ENCODE data around the gene HDAC1. TPM values are rescaled to one million over a fixed set of nuclear protein-coding genes. Genes with fewer than 3 reads are reported as not detected.

The HDAC1 gene
- total and polyA plus RNA-seq, 2 of the 13 experiments (the other 11 are each of a cell fraction or from before 2014, with no cell fraction given) = 93.5 to 189 TPM

GRCh38 chr1:32342704-32343103 lies 50.8 kb downstream of the HDAC1 start:
- intact Hi-C loops (cut with micrococcal nuclease; ENCODE audit: unreplicated experiment) (no loop called here), in situ Hi-C loops (cut with HindIII; ENCODE audit: extremely low pct_ligation_motif_present, low pct_unique_long_range_greater_than_20kb) (no loop called here)
- H3K4me2 ChIP-seq (ENCODE audit: low read depth, low read length) = no peak overlapping the region
- WGBS (ENCODE audit: low lambda C conversion rate) = 80% methylated on average over 9 of the region's 10 CpGs
- FAIRE-seq (no peak), ATAC-seq (no peak), DNase-seq (ENCODE audit: low spot score) (no peak)
- no peak overlapping the region for H2AFZ ChIP-seq (ENCODE audit: low read length)
- H3K27ac ChIP-seq (ENCODE audit: extremely low read length, insufficient read depth, low read length) = no peak overlapping the region
- TF ChIP-seq ZNF878 (CRISPR knock-in tag; IDR thresholded peaks at IDR 0.05) = no peak
- TF ChIP-seq CEBPG (CRISPR knock-in tag; IDR thresholded peaks at IDR 0.05) = 0 out of 2 replicates have a peak, but pooled peaks have one; percentile 24
- no peak for TF ChIP-seq TBL1XR1 (IDR thresholded peaks at IDR 0.05; ENCODE audit: borderline replicate concordance, low read length, partially characterized antibody)
- TF ChIP-seq KDM1A (CRISPR knock-in tag; IDR thresholded peaks at IDR 0.05) = no peak
- peak; percentile 76 for TF ChIP-seq CEBPB (IDR thresholded peaks at IDR 0.05; ENCODE audit: borderline replicate concordance, low read depth, low read length)
- peak; percentile 65 for TF ChIP-seq ZNF629 (CRISPR knock-in tag; conservative IDR thresholded peaks at IDR 0.05)
- no peak for TF ChIP-seq ZBTB21 (CRISPR knock-in tag; IDR thresholded peaks at IDR 0.05)
- no peak overlapping the region for H3K9ac ChIP-seq (ENCODE audit: insufficient read depth, low read depth, low read length)
- no peaks in the 10 kb centered on the region for H3K9me3 ChIP-seq (ENCODE audit: low read length)
- H3K79me2 ChIP-seq (ENCODE audit: insufficient read depth, low read length) = no peaks in the 10 kb centered on the region
- H4K20me1 ChIP-seq (ENCODE audit: insufficient read depth, low read length) = no peaks in the 10 kb centered on the region
- peaks cover 79% of the 10 kb centered on the region for H3K4me1 ChIP-seq (ENCODE audit: insufficient read depth, low read length)
- no peaks in the 10 kb centered on the region for H3K36me3 ChIP-seq (replicated peaks in 1 of 2; ENCODE audit: control insufficient read depth in 1 of 2, insufficient read depth in 2 of 2, low read length in 2 of 2)
- H3K4me3 ChIP-seq (replicated peaks in 1 of 3; ENCODE audit: insufficient read depth in 1 of 3, low read depth in 2 of 3, low read length in 3 of 3) = no peak overlapping the region
- peaks cover 0 to 4% of the 10 kb centered on the region in 2 experiments; a peak in 2 of 5 replicates for H3K27me3 ChIP-seq (ENCODE audit: control insufficient read depth in 1 of 2, insufficient read depth in 2 of 2, low read length in 2 of 2)
- ChIA-PET POLR2A (interaction anchor here (1.0 to 3.0 kb wide), 2 partner anchors 9 kb away, joined by 3 to 17 read pairs; no protein-coding TSS in a partner anchor), CTCF (ENCODE audit: low intra/inter-chr PET ratio, low total read pairs) (no interaction called here)
- BruUV-seq (replicated peaks) = no TSS peak

- no TSS peak for BruUV-seq (replicated peaks)
- Histone ChIP-seq H3K4me3 (replicated peaks in 1 of 3; ENCODE audit: insufficient read depth in 1 of 3, low read depth in 2 of 3, low read length in 3 of 3) (peak overlapping the region in 1 of 3 experiments; percentile 50; a peak in 2 of 6 replicates), H3K27me3 (ENCODE audit: control insufficient read depth in 1 of 2, insufficient read depth in 2 of 2, low read length in 2 of 2) (no peaks in the 10 kb centered on the region), H3K4me1 (ENCODE audit: insufficient read depth, low read length) (peaks cover 82% of the 10 kb centered on the region), H3K9ac (ENCODE audit: insufficient read depth, low read depth, low read length) (peak overlapping the region; percentile 27; the same call in 1 of the 2 replicates), H3K4me2 (ENCODE audit: low read depth, low read length) (peak overlapping the region; percentile 71), H4K20me1 (ENCODE audit: insufficient read depth, low read length) (no peaks in the 10 kb centered on the region), H3K27ac (ENCODE audit: extremely low read length, insufficient read depth, low read length) (peak overlapping the region; percentile 59), H3K79me2 (ENCODE audit: insufficient read depth, low read length) (no peaks in the 10 kb centered on the region), H3K36me3 (replicated peaks in 1 of 2; ENCODE audit: control insufficient read depth in 1 of 2, insufficient read depth in 2 of 2, low read length in 2 of 2) (no peaks in the 10 kb centered on the region), H2AFZ (ENCODE audit: low read length) (peak overlapping the region; percentile 64), H3K9me3 (ENCODE audit: low read length) (no peaks in the 10 kb centered on the region)
- peak; percentile 90 for FAIRE-seq
- peak; percentile 72 for ATAC-seq
- in situ Hi-C loops (cut with HindIII; ENCODE audit: extremely low pct_ligation_motif_present, low pct_unique_long_range_greater_than_20kb) (no loop called here), intact Hi-C loops (cut with micrococcal nuclease; ENCODE audit: unreplicated experiment) (no loop called here)
- WGBS (ENCODE audit: low lambda C conversion rate) = 0% methylated on average over 8 of the region's 8 CpGs
- peak; percentile 75 for DNase-seq (ENCODE audit: low spot score)
- POLR2A ChIA-PET = interaction anchor here (1.1 to 10.1 kb wide), 11 partner anchors 8 to 95 kb away, joined by 3 to 222 read pairs (median 5); partner anchors contain the start of genes BSDC1, HDAC1, LCK and MARCKSL1
- CTCF ChIA-PET (ENCODE audit: low intra/inter-chr PET ratio, low total read pairs) = no interaction called here
- TF ChIP-seq RARA (CRISPR knock-in tag; IDR thresholded peaks at IDR 0.05) (peak; percentile 75), NFE2L1 (CRISPR knock-in tag; IDR thresholded peaks at IDR 0.05; ENCODE audit: borderline replicate concordance) (no peak), CREB1 (IDR thresholded peaks at IDR 0.05) (peak; percentile 73), CREB1 (CRISPR knock-in tag; IDR thresholded peaks at IDR 0.05) (no peak; the same call in 1 of the 2 replicates), MTA1 (CRISPR knock-in tag; IDR thresholded peaks at IDR 0.05; ENCODE audit: borderline replicate concordance) (no peak)
- TF ChIP-seq, protein P1, sequence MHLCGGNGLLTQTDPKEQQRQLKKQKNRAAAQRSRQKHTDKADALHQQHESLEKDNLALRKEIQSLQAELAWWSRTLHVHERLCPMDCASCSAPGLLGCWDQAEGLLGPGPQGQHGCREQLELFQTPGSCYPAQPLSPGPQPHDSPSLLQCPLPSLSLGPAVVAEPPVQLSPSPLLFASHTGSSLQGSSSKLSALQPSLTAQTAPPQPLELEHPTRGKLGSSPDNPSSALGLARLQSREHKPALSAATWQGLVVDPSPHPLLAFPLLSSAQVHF (CRISPR knock-in tag; IDR thresholded peaks at IDR 0.05) = no peak
- TF ChIP-seq, protein P2, sequence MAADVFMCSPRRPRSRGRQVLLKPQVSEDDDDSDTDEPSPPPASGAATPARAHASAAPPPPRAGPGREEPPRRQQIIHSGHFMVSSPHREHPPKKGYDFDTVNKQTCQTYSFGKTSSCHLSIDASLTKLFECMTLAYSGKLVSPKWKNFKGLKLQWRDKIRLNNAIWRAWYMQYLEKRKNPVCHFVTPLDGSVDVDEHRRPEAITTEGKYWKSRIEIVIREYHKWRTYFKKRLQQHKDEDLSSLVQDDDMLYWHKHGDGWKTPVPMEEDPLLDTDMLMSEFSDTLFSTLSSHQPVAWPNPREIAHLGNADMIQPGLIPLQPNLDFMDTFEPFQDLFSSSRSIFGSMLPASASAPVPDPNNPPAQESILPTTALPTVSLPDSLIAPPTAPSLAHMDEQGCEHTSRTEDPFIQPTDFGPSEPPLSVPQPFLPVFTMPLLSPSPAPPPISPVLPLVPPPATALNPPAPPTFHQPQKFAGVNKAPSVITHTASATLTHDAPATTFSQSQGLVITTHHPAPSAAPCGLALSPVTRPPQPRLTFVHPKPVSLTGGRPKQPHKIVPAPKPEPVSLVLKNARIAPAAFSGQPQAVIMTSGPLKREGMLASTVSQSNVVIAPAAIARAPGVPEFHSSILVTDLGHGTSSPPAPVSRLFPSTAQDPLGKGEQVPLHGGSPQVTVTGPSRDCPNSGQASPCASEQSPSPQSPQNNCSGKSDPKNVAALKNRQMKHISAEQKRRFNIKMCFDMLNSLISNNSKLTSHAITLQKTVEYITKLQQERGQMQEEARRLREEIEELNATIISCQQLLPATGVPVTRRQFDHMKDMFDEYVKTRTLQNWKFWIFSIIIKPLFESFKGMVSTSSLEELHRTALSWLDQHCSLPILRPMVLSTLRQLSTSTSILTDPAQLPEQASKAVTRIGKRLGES (CRISPR knock-in tag; IDR thresholded peaks at IDR 0.05; ENCODE audit: borderline replicate concordance) = no peak
Measured at GRCh38 chr1:32345289-32345827, 53.5 kb downstream of the HDAC1 start.

Data from HepG2 (cell line).